Trophoblast cell (in vitro differentiated cells and primary cell): ENCODE data around the gene MCTP1.

Experiments used
- DNase-seq, 2 donors: peaks; one replicate each; pipeline ENCODE4 v3.0.0-alpha.2; 2016
- H2AFZ ChIP-seq: 2 replicates; pipeline ENCODE4 v1.6.1; 2013; ENCODE audit warnings: low read length, moderate library complexity, mild to moderate bottlenecking; ENCODE audit not compliant: insufficient read depth, poor library complexity
- H2AK5ac ChIP-seq: 2 replicates; pipeline ENCODE4 v1.6.1; 2013; ENCODE audit warnings: mild to moderate bottlenecking, low read length
- H2BK120ac ChIP-seq: 2 replicates; pipeline ENCODE4 v1.6.1; 2013; ENCODE audit warnings: low read length, mild to moderate bottlenecking, moderate library complexity; ENCODE audit not compliant: insufficient read depth, poor library complexity
- H2BK12ac ChIP-seq: 2 replicates; pipeline ENCODE4 v1.6.1; 2013; ENCODE audit warnings: mild to moderate bottlenecking, low read length, moderate library complexity
- H2BK5ac ChIP-seq: 2 replicates; pipeline ENCODE4 v1.6.1; 2013; ENCODE audit warnings: low read length, low read depth, moderate library complexity, mild to moderate bottlenecking; ENCODE audit not compliant: poor library complexity
- H3K14ac ChIP-seq: 2 replicates; pipeline ENCODE4 v1.6.1; 2013; ENCODE audit warnings: mild to moderate bottlenecking, low read length
- H3K18ac ChIP-seq: 2 replicates; pipeline ENCODE4 v1.6.1; 2013; ENCODE audit warnings: mild to moderate bottlenecking, low read length
- H3K23ac ChIP-seq: 2 replicates; pipeline ENCODE4 v1.6.1; 2013; ENCODE audit warnings: low read length
- H3K27ac ChIP-seq: 2 replicates; pipeline ENCODE4 v1.5.1; 2013; ENCODE audit warnings: low read depth, mild to moderate bottlenecking, inconsistent platforms, low read length, moderate library complexity
- H3K27me3 ChIP-seq: 2 replicates; pipeline ENCODE4 v1.6.1; 2013; ENCODE audit warnings: inconsistent platforms, mild to moderate bottlenecking, low read length, moderate library complexity; ENCODE audit not compliant: insufficient read depth
- H3K36me3 ChIP-seq, 2 experiments: 1 replicate in 1 of 2; 2 replicates in 1 of 2; pipeline ENCODE4 v1.6.1; 2013; ENCODE audit warnings: low read length in 2 of 2, mild to moderate bottlenecking in 2 of 2, moderate library complexity in 1 of 2; ENCODE audit not compliant: insufficient read depth in 2 of 2, control insufficient read depth in 1 of 2
- H3K4ac ChIP-seq: 2 replicates; pipeline ENCODE4 v1.6.1; 2013; ENCODE audit warnings: low read depth, mild to moderate bottlenecking, low read length, moderate library complexity
- H3K4me1 ChIP-seq, 2 experiments: 1 replicate in 1 of 2; 2 replicates in 1 of 2; pipeline ENCODE4 v1.6.1; 2013; ENCODE audit warnings: low read length in 2 of 2, mild to moderate bottlenecking in 2 of 2, moderate library complexity in 1 of 2; ENCODE audit not compliant: insufficient read depth in 2 of 2, control insufficient read depth in 1 of 2
- H3K4me2 ChIP-seq: 2 replicates; pipeline ENCODE4 v1.6.1; 2013; ENCODE audit warnings: inconsistent platforms, mild to moderate bottlenecking, low read length, moderate library complexity
- H3K4me3 ChIP-seq: 2 replicates; pipeline ENCODE4 v1.5.1; 2013; ENCODE audit warnings: mild to moderate bottlenecking, low read depth, low read length, inconsistent platforms
- H3K79me1 ChIP-seq: one replicate; pipeline ENCODE4 v1.6.1; 2013; ENCODE audit warnings: low read length
- H3K79me2 ChIP-seq: 2 replicates; pipeline ENCODE4 v1.6.1; 2013; ENCODE audit warnings: low read length, mild to moderate bottlenecking; ENCODE audit not compliant: control insufficient read depth, insufficient read depth, poor library complexity
- H3K9ac ChIP-seq: 2 replicates; pipeline ENCODE4 v1.6.1; 2013; ENCODE audit warnings: mild to moderate bottlenecking, low read length
- H3K9me3 ChIP-seq: 2 replicates; pipeline ENCODE4 v1.6.1; 2013; ENCODE audit warnings: low read depth, mild to moderate bottlenecking, control low read depth, inconsistent platforms, low read length; ENCODE audit not compliant: insufficient read depth
- H4K12ac ChIP-seq: 2 replicates; pipeline ENCODE4 v1.6.1; 2013; ENCODE audit warnings: low read depth, mild to moderate bottlenecking, low read length, moderate library complexity
- H4K8ac ChIP-seq: 2 replicates; pipeline ENCODE4 v1.6.1; 2013; ENCODE audit warnings: low read depth, mild to moderate bottlenecking, low read length, moderate library complexity
- H4K91ac ChIP-seq: one replicate; pipeline ENCODE4 v1.6.1; 2013; ENCODE audit warnings: low read depth, mild to moderate bottlenecking, low read length, moderate library complexity
- WGBS: extraction: QIAGEN DNeasy Blood & Tissue Kit; methylation state at CpG from one replicate; pipeline ENCODE4 v1.1.7; 2013; ENCODE audit warnings: missing lambda C conversion rate; ENCODE audit not compliant: insufficient read length, insufficient coverage; ENCODE audit errors: extremely low coverage; 5-methylcytosine and 5-hydroxymethylcytosine counted together

The MCTP1 gene

GRCh38 chr5:94793816-94794198 is 491.1 kb downstream of the MCTP1 start:
- no peak overlapping the region for H3K4me3 ChIP-seq

GRCh38 chr5:94793113-94793815 is 491.6 kb downstream of the MCTP1 start:
- Histone ChIP-seq H2BK5ac (no peak overlapping the region), H4K91ac (no peak overlapping the region), H3K14ac (no peak overlapping the region), H3K4me3 (no peak overlapping the region), H2AK5ac (no peak overlapping the region), H3K27me3 (no peaks in the 10 kb centered on the region), H3K9ac (no peak overlapping the region), H2BK12ac (no peak overlapping the region), H2AFZ (no peak overlapping the region), H3K4ac (no peak overlapping the region), H3K36me3 (no peaks in the 10 kb centered on the region), H2BK120ac (no peak overlapping the region), H3K18ac (no peak overlapping the region), H3K79me1 (no peaks in the 10 kb centered on the region), H3K23ac (no peak overlapping the region), H3K9me3 (no peaks in the 10 kb centered on the region), H3K4me1 (no peaks in the 10 kb centered on the region), H3K4me2 (no peak overlapping the region), H3K79me2 (no peaks in the 10 kb centered on the region), H4K12ac (no peak overlapping the region), H4K8ac (no peak overlapping the region), H3K27ac (no peak overlapping the region)
- WGBS, result no CpG with 5 or more reads among the region's 4 CpGs
- DNase-seq, result no peak

More at GRCh38 chr5:94793816-94794198, 491.1 kb downstream of the MCTP1 start:
- no peak overlapping the region for H2AFZ ChIP-seq
- H3K14ac ChIP-seq, result no peak overlapping the region
- H2AK5ac ChIP-seq, result no peak overlapping the region
- H3K36me3 ChIP-seq, result no peaks in the 10 kb centered on the region
- H3K79me2 ChIP-seq, result no peaks in the 10 kb centered on the region
- no peak overlapping the region for H4K12ac ChIP-seq
- no peak overlapping the region for H4K91ac ChIP-seq
- no peaks in the 10 kb centered on the region for H3K9me3 ChIP-seq
- no peak overlapping the region for H3K23ac ChIP-seq
- H3K4ac ChIP-seq, result no peak overlapping the region
- H2BK120ac ChIP-seq, result no peak overlapping the region
- no peaks in the 10 kb centered on the region for H3K4me1 ChIP-seq
- H3K27me3 ChIP-seq, result no peaks in the 10 kb centered on the region
- DNase-seq, result peak in 1 of 2 donors; percentile 1
- no peak overlapping the region for H2BK5ac ChIP-seq
- H3K79me1 ChIP-seq, result no peaks in the 10 kb centered on the region
- no peak overlapping the region for H3K4me2 ChIP-seq
- H3K18ac ChIP-seq, result no peak overlapping the region
- H3K9ac ChIP-seq, result no peak overlapping the region
- H2BK12ac ChIP-seq, result no peak overlapping the region
- H3K27ac ChIP-seq, result no peak overlapping the region
- H4K8ac ChIP-seq, result no peak overlapping the region

- no peak overlapping the region for H3K4me3 ChIP-seq
- H4K12ac ChIP-seq, result no peak overlapping the region
- H3K14ac ChIP-seq, result no peak overlapping the region
- no peak overlapping the region for H2AK5ac ChIP-seq
- no peak overlapping the region for H4K91ac ChIP-seq
- WGBS, result no CpG with 5 or more reads among the region's 7 CpGs
- H2AFZ ChIP-seq, result no peak overlapping the region
- H3K4ac ChIP-seq, result no peak overlapping the region
- no peaks in the 10 kb centered on the region for H3K79me1 ChIP-seq
- no peak overlapping the region for H3K9ac ChIP-seq
- no peak overlapping the region for H4K8ac ChIP-seq
- H3K23ac ChIP-seq, result no peak overlapping the region
- no peaks in the 10 kb centered on the region for H3K9me3 ChIP-seq
- no peaks in the 10 kb centered on the region for H3K36me3 ChIP-seq
- H3K4me2 ChIP-seq, result no peak overlapping the region
- no peak overlapping the region for H3K27ac ChIP-seq
- no peaks in the 10 kb centered on the region for H3K4me1 ChIP-seq
- no peak overlapping the region for H2BK120ac ChIP-seq
- no peaks in the 10 kb centered on the region for H3K27me3 ChIP-seq
- H3K18ac ChIP-seq, result no peak overlapping the region
- H2BK12ac ChIP-seq, result no peak overlapping the region
- no peaks in the 10 kb centered on the region for H3K79me2 ChIP-seq
- H2BK5ac ChIP-seq, result no peak overlapping the region
- DNase-seq, result no peak
Observed at GRCh38 chr5:94791829-94792228, 493.1 kb downstream of the MCTP1 start.

GRCh38 chr5:94788527-94788926 is 496.4 kb downstream of the MCTP1 start:
- Histone ChIP-seq H2BK5ac (no peak overlapping the region), H3K4me3 (no peak overlapping the region), H3K9ac (no peak overlapping the region), H3K79me1 (no peaks in the 10 kb centered on the region), H2BK12ac (no peak overlapping the region), H4K12ac (no peak overlapping the region), H3K4ac (no peak overlapping the region), H3K27me3 (no peaks in the 10 kb centered on the region), H3K18ac (no peak overlapping the region), H3K23ac (no peak overlapping the region), H3K4me2 (no peak overlapping the region), H3K27ac (no peak overlapping the region), H3K79me2 (no peaks in the 10 kb centered on the region), H3K9me3 (no peaks in the 10 kb centered on the region), H3K36me3 (no peaks in the 10 kb centered on the region), H4K91ac (no peak overlapping the region), H3K14ac (no peak overlapping the region), H2AK5ac (no peak overlapping the region), H2BK120ac (no peak overlapping the region), H4K8ac (no peak overlapping the region), H2AFZ (no peak overlapping the region), H3K4me1 (no peaks in the 10 kb centered on the region)
- no peak for DNase-seq
- WGBS, result no CpG with 5 or more reads among the region's 4 CpGs
